OCI-LY7 (cell line): ENCODE results near the gene RNF11. TPM values are rescaled to one million over a fixed set of nuclear protein-coding genes. Genes with fewer than 3 reads are reported as not detected.

ENCODE experiments used
- BruUV-seq: library from RNA; stranded (reverse); fragments of 400-500 nt; replicated peaks from 2 replicates; lab custom pipeline; 2021; lab: Mats Ljungman, UMichigan
- CTCF ChIA-PET: fragments of 300-600 bp; sonication (Branson Sonifier 250); formaldehyde crosslinking; loops from one replicate; lab custom pipeline; 2022; ENCODE audit warnings: antibody characterized with exemption; ENCODE audit not compliant: unreplicated experiment; lab: Charles Lee
- POLR2A ChIA-PET: fragments of 300-600 bp; sonication (Branson Sonifier 250); formaldehyde crosslinking; loops from one replicate; lab custom pipeline; 2022; ENCODE audit warnings: antibody characterized with exemption; lab: Charles Lee
- DNase-seq: peaks from one replicate; pipeline ENCODE4 v3.0.0-alpha.2; 2015; ENCODE audit warnings: low spot score
- H2AFZ ChIP-seq: fragments of 200-600 bp; sonication (generic), shearing (Covaris generic); 2 replicates; pipeline ENCODE4 v1.6.1; 2014; ENCODE audit warnings: mild to moderate bottlenecking, antibody characterized with exemption, low read length, moderate library complexity
- H3K27ac ChIP-seq: fragments of 200-600 bp; sonication (generic); 2 replicates; pipeline ENCODE4 v1.5.1; 2014; ENCODE audit warnings: mixed run types, low read depth, mild to moderate bottlenecking, moderate library complexity, low read length, inconsistent platforms; ENCODE audit not compliant: poor library complexity, severe bottlenecking
- H3K36me3 ChIP-seq: fragments of 200-600 bp; sonication (generic); 2 replicates; pipeline ENCODE4 v1.6.1; 2014; ENCODE audit warnings: mild to moderate bottlenecking, antibody characterized with exemption, low read length, moderate library complexity, mixed read lengths; ENCODE audit not compliant: insufficient read depth
- H3K4me1 ChIP-seq: fragments of 200-600 bp; sonication (generic); 2 replicates; pipeline ENCODE4 v1.5.1; 2014; ENCODE audit warnings: mild to moderate bottlenecking, low read length; ENCODE audit not compliant: insufficient read depth, poor library complexity, severe bottlenecking
- H3K4me2 ChIP-seq: fragments of 200-600 bp; sonication (generic); 2 replicates; pipeline ENCODE4 v1.6.1; 2014; ENCODE audit warnings: mild to moderate bottlenecking, low read length
- H3K4me3 ChIP-seq: fragments of 200-600 bp; sonication (generic); 2 replicates; pipeline ENCODE4 v1.5.1; 2014; ENCODE audit warnings: mild to moderate bottlenecking, low read depth, low read length; ENCODE audit not compliant: poor library complexity, severe bottlenecking
- H3K79me2 ChIP-seq: fragments of 200-600 bp; sonication (generic); 2 replicates; pipeline ENCODE4 v1.6.1; 2016; ENCODE audit warnings: low read depth, mild to moderate bottlenecking, low read length, moderate library complexity, mixed read lengths; ENCODE audit not compliant: insufficient read depth
- H3K9me2 ChIP-seq: fragments of 200-600 bp; sonication (generic); 2 replicates; pipeline ENCODE4 v1.6.1; 2016; ENCODE audit warnings: mild to moderate bottlenecking, low read length, mixed read lengths; ENCODE audit not compliant: insufficient read depth
- H3K9me3 ChIP-seq: fragments of 200-600 bp; sonication (generic); 2 replicates; pipeline ENCODE4 v1.6.1; 2014; ENCODE audit warnings: mild to moderate bottlenecking, mixed run types, low read length, mixed read lengths
- H4K20me1 ChIP-seq: fragments of 200-600 bp; sonication (generic); 2 replicates; pipeline ENCODE4 v1.6.1; 2014; ENCODE audit warnings: mild to moderate bottlenecking, antibody characterized with exemption, low read length, moderate library complexity, mixed read lengths; ENCODE audit not compliant: insufficient read depth
- EZH2phosphoT487 ChIP-seq: fragments of 200-600 bp; sonication (generic); IDR thresholded peaks from 2 replicates; pipeline ENCODE4 v1.6.1; 2018; ENCODE audit warnings: low read depth, borderline replicate concordance, mild to moderate bottlenecking, mixed run types, antibody characterized with exemption, low read length, moderate library complexity, mixed read lengths
- intact Hi-C: fragments of 100-400 bp; cut with micrococcal nuclease; formaldehyde crosslinking; loops from one replicate; pipeline ENCODE4 v1.10.0; 2022; ENCODE audit not compliant: unreplicated experiment
- total RNA-seq, 2 experiments: library from RNA; depleted of rRNA in 1 of 2; stranded (reverse); fragments of >200 nt in 1 of 2; shearing (Covaris generic) in 1 of 2; gene quantifications; 2 replicates each; pipeline ENCODE4 v1.2.3, GENCODE V29; 2014 to 2022
- TF ChIP-seq, protein P1 (sequence below): fragments of 200-600 bp; sonication (generic); conservative IDR thresholded peaks from 2 replicates; pipeline ENCODE4 v1.5.1; 2014; ENCODE audit warnings: mild to moderate bottlenecking, antibody characterized with exemption, low read length, moderate library complexity, mixed read lengths

The RNF11 gene
- total RNA-seq, 2 experiments from 2014 or later, result 1.5 to 4.8 TPM

GRCh38 chr1:51283979-51284378, 47.9 kb downstream of the RNF11 start:
- Histone ChIP-seq H2AFZ (no peak overlapping the region), H3K4me2 (no peak overlapping the region), H3K9me3 (no peaks in the 10 kb centered on the region), H3K27ac (no peak overlapping the region), H3K36me3 (no peaks in the 10 kb centered on the region), H3K4me3 (no peak overlapping the region), H3K4me1 (no peaks in the 10 kb centered on the region), H3K9me2 (no peaks in the 10 kb centered on the region), H3K79me2 (no peaks in the 10 kb centered on the region), H4K20me1 (no peaks in the 10 kb centered on the region)
- POLR2A ChIA-PET, result no interaction called here
- CTCF ChIA-PET, result no interaction called here
- intact Hi-C loops, result no loop called here
- TF ChIP-seq, protein P1, sequence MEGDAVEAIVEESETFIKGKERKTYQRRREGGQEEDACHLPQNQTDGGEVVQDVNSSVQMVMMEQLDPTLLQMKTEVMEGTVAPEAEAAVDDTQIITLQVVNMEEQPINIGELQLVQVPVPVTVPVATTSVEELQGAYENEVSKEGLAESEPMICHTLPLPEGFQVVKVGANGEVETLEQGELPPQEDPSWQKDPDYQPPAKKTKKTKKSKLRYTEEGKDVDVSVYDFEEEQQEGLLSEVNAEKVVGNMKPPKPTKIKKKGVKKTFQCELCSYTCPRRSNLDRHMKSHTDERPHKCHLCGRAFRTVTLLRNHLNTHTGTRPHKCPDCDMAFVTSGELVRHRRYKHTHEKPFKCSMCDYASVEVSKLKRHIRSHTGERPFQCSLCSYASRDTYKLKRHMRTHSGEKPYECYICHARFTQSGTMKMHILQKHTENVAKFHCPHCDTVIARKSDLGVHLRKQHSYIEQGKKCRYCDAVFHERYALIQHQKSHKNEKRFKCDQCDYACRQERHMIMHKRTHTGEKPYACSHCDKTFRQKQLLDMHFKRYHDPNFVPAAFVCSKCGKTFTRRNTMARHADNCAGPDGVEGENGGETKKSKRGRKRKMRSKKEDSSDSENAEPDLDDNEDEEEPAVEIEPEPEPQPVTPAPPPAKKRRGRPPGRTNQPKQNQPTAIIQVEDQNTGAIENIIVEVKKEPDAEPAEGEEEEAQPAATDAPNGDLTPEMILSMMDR, result no peak
- TF ChIP-seq EZH2phosphoT487, result no peak
- DNase-seq, result no peak
- no TSS peak for BruUV-seq

GRCh38 chr1:51284487-51284954, 48.4 kb downstream of the RNF11 start:
- Histone ChIP-seq H3K9me3 (no peaks in the 10 kb centered on the region), H3K36me3 (no peaks in the 10 kb centered on the region), H3K79me2 (no peaks in the 10 kb centered on the region), H3K9me2 (no peaks in the 10 kb centered on the region), H2AFZ (no peak overlapping the region), H3K4me3 (no peak overlapping the region), H4K20me1 (no peaks in the 10 kb centered on the region), H3K4me1 (no peaks in the 10 kb centered on the region), H3K27ac (no peak overlapping the region), H3K4me2 (no peak overlapping the region)
- CTCF ChIA-PET, result no interaction called here
- POLR2A ChIA-PET, result no interaction called here
- DNase-seq, result no peak
- BruUV-seq, result no TSS peak
- TF ChIP-seq, protein P1, result no peak
- no peak for TF ChIP-seq EZH2phosphoT487
- intact Hi-C loops, result no loop called here

DNA sequence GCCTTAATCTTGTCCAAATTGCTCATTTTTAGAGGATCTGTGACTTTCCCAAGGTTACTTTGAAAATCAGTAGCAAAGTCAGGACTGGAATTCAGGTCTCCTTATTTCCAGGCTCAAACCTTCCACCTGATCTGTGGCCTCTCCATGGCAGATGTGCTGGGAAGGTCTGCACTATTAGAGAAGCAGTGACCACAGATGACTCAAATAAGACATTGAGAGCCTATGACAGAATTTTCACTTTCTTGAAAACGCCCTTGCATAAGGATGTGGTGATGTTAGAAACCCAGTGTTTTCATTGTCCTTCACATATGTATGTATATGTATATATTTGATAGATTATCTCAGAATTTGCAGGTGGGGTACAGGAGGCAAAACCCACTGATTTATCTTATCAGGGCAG, 49.0 kb downstream of the RNF11 start:
- no TSS peak for BruUV-seq
- no peak for TF ChIP-seq EZH2phosphoT487
- TF ChIP-seq, protein P1, result no peak
- H2AFZ ChIP-seq, result no peak overlapping the region
- intact Hi-C loops, result no loop called here
- no peaks in the 10 kb centered on the region for H3K9me2 ChIP-seq
- no peaks in the 10 kb centered on the region for H4K20me1 ChIP-seq
- CTCF ChIA-PET, result no interaction called here
- H3K4me2 ChIP-seq, result no peak overlapping the region
- no peaks in the 10 kb centered on the region for H3K4me1 ChIP-seq
- POLR2A ChIA-PET, result interaction anchor here (0.6 kb wide), 1 partner anchor 129 kb away, joined by 6 read pairs; no protein-coding TSS in a partner anchor
- DNase-seq, result no peak
- H3K4me3 ChIP-seq, result no peak overlapping the region
- H3K27ac ChIP-seq, result no peak overlapping the region
- H3K79me2 ChIP-seq, result no peaks in the 10 kb centered on the region
- H3K9me3 ChIP-seq, result no peaks in the 10 kb centered on the region
- H3K36me3 ChIP-seq, result no peaks in the 10 kb centered on the region
